ENCODE measurements around the gene RHOT2. TPM values are rescaled to one million over a fixed set of nuclear protein-coding genes. Genes with fewer than 3 reads are reported as not detected.
"Not testable (repeated sequence)": the region's sequence is repeated elsewhere in the genome, so short reads cannot be mapped to it uniquely, and the experiment has no call there.

The RHOT2 gene
- total RNA-seq, 1 donor from 2014 or later, result 207 TPM

- Mint-ChIP-seq H3K36me3 (no peaks in the 10 kb centered on the region), H3K27ac (no peak overlapping the region), H3K4me3 (no peak overlapping the region), H3K27me3 (ENCODE audit: low read depth) (peaks cover 74% of the 10 kb centered on the region), H3K9me3 (no peaks in the 10 kb centered on the region), H3K4me1 (no peaks in the 10 kb centered on the region)
- no peak for DNase-seq (ENCODE audit: low spot score in 2 of 2, unreplicated experiment in 2 of 2)
- TF ChIP-seq CTCF (IDR thresholded peaks at IDR 0.05; ENCODE audit: unreplicated experiment), result no peak
These were observed 42.7 kb downstream of the RHOT2 start for GRCh38 chr16:710500-711075.

- TF ChIP-seq CTCF (IDR thresholded peaks at IDR 0.05; ENCODE audit: unreplicated experiment), result no peak
- Mint-ChIP-seq H3K9me3 (no peaks in the 10 kb centered on the region), H3K4me3 (no peak overlapping the region), H3K27ac (no peak overlapping the region), H3K4me1 (peaks cover 3% of the 10 kb centered on the region), H3K27me3 (ENCODE audit: low read depth) (peaks cover 77% of the 10 kb centered on the region), H3K36me3 (no peaks in the 10 kb centered on the region)
- no peak for DNase-seq (ENCODE audit: low spot score in 2 of 2, unreplicated experiment in 2 of 2)
These were observed 43.2 kb downstream of the RHOT2 start for GRCh38 chr16:711084-711483.

GRCh38 chr16:711548-712320, 43.8 kb downstream of the RHOT2 start:
- H3K36me3 Mint-ChIP-seq, result no peaks in the 10 kb centered on the region
- H3K27me3 Mint-ChIP-seq (ENCODE audit: low read depth), result peaks cover 78% of the 10 kb centered on the region
- no peak overlapping the region for H3K4me3 Mint-ChIP-seq
- peak; percentile 96 for TF ChIP-seq CTCF (IDR thresholded peaks at IDR 0.05; ENCODE audit: unreplicated experiment)
- H3K9me3 Mint-ChIP-seq, result no peaks in the 10 kb centered on the region
- DNase-seq (ENCODE audit: low spot score in 2 of 2, unreplicated experiment in 2 of 2), result peak; percentile 72 to 86
- H3K27ac Mint-ChIP-seq, result no peak overlapping the region
- H3K4me1 Mint-ChIP-seq, result peaks cover 3% of the 10 kb centered on the region

- H3K27ac Mint-ChIP-seq; H3K4me1 Mint-ChIP-seq; H3K9me3 Mint-ChIP-seq; H3K36me3 Mint-ChIP-seq; DNase-seq (ENCODE audit: low spot score in 2 of 2, unreplicated experiment in 2 of 2); H3K4me3 Mint-ChIP-seq: not testable (repeated sequence)
- TF ChIP-seq CTCF (IDR thresholded peaks at IDR 0.05; ENCODE audit: unreplicated experiment), result peak; percentile 71
- peaks cover 72% of the 10 kb centered on the region for H3K27me3 Mint-ChIP-seq (ENCODE audit: low read depth)
These were observed 44.9 kb downstream of the RHOT2 start for GRCh38 chr16:712740-713250.

GRCh38 chr16:714079-714478, 46.1 kb downstream of the RHOT2 start:
- peaks cover 60% of the 10 kb centered on the region for H3K27me3 Mint-ChIP-seq (ENCODE audit: low read depth)
- H3K27ac Mint-ChIP-seq, result no peak overlapping the region
- no peaks in the 10 kb centered on the region for H3K36me3 Mint-ChIP-seq
- no peak for TF ChIP-seq CTCF (IDR thresholded peaks at IDR 0.05; ENCODE audit: unreplicated experiment)
- no peak overlapping the region for H3K4me3 Mint-ChIP-seq
- H3K4me1 Mint-ChIP-seq, result peaks cover 3% of the 10 kb centered on the region
- no peak for DNase-seq (ENCODE audit: low spot score in 2 of 2, unreplicated experiment in 2 of 2)
- H3K9me3 Mint-ChIP-seq, result no peaks in the 10 kb centered on the region
